NCI-H1694 treated with DMSO at 0.1 percent for 48 hours (cell line): Measurements from ENCODE around the gene AHR.
"Not testable (repeated sequence)": the region's sequence is repeated elsewhere in the genome, so short reads cannot be mapped to it uniquely, and the experiment has no call there.

Source experiments
- DNase-seq: peaks from one replicate; lab custom pipeline; 2025; lab: John Stamatoyannopoulos, UW

AHR gene

DNA sequence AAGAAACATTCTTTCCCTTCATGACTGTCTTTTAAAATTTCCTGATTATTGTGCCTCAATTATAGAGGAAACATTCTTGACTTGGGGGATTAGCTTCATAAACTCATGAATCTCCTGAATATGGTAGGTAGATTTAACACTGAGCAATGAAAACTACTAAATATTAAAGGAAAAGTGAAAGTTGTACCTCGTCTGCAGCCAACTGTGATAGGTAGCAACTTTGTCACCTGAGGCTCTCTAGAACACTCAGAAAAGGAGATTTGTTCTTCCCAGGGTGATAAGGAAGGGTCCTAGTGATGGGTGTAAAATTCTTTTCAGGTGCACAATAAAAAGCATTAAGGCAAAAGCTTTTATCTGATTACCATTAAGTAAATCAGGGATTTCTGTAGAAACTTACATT is 78.1 kb downstream of the AHR start:
- DNase-seq, result no peak

DNA sequence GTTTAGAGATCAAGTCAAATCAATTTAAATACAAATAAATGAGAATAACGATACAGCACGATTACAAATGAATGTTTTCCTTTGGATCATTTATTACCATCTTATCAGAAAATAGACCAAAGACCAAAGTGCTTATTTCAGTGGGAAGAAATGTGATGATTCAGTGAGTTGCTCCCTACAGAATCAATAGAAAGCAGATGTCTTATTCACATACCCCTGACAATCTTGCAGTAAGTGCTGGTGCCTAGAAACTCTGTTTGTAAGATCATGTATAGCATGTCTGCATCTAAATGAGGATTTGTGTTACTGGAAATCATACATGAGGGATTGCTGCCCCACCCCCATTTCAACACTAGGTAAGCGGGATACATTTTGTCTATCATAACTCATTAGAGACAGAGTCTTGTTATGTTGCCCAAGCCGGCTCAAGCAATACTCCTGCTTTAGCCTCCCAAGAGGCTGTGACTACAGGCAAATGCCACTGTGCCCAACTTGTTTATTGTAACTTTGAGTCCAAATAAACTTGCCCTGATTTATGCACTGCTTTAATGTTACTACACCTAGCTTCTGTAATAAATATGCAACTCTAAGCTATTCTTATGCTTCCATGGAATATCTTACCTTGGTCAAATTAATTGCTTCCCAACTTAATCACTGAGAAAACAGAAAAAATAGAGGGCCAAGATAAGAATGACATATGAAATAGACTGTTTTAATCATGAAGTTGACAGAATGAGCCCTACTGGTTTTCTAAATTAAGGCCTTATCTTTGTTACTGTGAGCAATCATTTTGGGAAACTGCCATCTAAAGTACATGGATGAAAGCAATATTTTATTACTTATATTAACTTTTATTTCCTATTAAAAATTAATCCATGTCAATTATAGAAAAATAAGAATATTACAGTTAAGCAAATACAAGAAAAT is 82.5 kb downstream of the AHR start:
- DNase-seq, result no peak

DNA sequence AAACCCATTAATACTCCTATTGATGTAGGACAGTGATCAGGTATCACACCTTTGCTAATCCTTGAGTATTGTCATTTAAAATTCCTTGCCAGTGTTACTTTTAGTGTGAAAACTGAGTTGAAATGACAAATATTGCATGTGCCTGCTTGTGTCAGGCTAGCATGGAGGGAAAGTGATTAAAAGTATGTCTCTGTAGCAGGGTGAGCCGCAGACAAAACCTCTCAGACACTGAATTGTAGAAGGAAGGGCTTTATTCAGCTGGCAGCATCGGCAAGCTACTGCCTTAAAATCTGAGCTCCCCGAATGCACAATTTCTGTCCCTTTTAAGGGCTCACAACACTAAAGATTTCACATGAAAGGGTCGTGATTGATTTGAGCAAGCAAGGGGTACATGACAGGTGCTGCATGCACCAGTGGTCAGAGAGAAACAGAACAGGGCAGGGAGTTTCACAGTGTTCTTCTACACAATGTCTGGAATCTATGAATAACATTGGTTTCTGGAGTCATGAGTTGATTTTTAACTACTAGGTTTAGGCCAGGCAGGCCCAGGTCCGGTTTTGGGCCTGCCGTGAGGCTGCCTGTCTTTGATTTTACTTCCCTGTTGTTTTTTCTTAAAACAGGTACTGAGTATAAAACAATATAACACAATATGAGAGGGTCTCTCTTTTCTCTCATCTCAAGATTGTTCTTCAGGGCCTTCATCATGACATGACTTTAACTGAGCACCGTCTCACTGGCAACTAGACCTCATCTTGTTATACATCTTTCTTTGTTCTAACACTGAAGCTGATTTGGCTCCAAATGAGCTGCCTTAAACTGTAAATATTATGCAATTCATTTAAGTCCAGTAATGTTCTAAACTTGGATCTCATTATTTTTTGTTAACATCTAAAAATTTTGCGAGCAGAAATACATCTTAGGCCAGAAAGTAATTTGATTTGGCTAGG is 84.2 kb downstream of the AHR start:
- not testable (repeated sequence) for DNase-seq

DNA sequence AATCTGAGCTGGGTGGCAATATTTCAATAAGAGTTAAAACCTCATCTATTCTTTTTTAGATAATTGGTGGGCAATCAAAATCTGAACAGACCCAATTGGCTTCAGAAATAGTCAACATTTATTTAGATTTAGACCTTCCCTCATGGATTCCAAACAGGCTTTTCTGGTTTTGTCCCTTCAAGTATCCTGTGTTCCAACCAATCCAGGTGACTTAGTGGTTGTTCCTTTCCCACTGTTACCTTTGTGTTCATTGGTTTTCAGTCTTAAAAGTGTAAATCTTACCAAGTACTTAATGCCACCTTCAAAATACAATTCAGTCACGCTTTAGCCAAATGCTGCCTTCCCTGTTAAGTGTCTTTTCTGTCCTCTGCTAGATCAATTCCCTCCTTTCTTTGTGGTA is 85.9 kb downstream of the AHR start:
- no peak for DNase-seq

DNA sequence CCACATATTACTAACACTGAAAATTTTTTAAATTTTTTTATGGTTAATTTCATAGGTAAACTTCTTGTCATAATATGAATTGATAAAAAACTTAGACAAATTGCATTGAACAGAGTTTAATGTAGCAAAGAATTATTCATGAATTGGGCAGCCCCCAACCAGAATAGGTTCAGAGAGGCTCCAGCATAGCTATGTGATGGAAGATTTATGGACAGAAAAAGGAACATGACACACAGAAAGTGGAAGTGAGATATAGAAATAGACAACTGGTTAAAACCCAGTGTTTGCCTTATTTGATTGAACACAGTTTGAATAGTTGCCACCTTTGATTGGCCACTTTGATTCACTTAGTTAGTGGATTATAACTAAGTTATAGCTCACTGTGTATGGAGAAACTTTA is 87.2 kb downstream of the AHR start:
- DNase-seq, result no peak

DNA sequence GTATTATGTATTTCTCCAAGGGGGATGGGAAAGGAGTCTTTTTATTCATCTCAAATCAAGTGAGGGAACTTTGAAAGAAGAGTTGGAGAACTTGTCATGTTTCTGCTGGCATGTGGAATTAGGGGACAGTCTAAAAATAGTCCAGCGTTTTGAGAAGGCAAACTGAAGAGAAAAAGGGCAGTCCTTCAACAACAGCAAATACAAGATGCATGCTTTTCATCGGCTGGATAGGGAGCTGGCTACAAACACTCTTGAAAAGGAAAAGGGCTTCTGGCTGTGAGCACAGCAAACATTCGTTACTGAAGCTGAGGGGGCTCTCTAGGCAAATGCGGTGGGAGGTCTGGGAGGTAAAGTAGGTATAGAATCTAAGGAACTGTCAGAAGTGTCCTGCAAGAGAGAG is 91.9 kb downstream of the AHR start:
- DNase-seq, result no peak

DNA sequence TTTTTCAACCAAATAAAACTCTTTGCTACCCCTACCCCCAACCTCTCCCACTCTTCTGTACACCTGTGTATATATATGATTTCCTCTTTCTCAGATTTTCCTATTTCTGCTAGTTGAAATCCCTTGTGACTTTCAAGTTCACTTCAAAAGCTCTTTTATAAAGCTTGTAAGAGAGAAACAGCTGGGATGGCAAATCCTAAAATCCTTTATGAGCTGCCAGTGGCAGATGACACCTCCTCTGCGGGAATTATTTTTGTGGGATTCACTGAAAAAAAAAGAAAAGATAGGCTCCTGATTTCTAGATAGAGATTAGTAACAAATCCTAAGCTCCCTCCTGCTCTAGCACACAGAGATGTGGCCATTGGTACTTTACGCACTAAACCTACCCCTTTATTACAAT is 92.9 kb downstream of the AHR start:
- DNase-seq, result no peak

DNA sequence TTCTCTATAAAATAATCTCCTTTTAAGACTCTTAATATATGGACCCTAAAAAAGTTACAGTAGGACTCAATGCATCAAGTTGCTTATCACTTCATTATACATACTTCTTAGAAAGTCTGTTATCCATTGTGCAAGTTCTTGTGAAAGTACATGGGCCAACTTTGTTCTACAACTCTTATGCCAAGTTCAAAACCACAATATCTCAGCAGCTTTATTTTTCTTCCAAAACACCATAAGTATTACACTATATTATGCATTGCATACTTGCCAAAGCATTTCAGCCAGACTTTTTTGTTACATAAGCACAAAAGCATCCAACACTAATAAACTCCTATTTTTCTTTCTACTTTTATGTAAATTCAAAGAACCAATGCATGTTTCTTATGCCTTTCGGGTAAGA is 94.4 kb downstream of the AHR start:
- DNase-seq, result no peak

DNA sequence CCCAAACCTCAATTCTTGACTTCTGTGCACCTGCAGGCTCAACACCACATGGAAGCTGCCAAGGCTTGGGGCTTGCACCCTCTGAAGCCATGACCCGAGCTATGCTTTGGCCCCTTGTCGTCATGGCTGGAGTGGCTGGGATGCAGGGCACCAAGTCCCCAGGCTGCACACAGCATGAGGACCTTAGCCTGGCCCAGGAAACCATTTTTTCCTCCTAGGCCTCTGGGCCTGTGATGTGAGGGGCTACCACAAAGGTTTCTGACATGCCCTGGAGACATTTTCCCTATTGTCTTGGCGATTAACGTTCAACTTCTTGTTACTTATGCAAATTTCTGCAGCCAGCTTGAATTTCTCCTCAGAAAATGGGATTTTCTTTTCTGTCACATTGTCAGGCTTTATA is 96.1 kb downstream of the AHR start:
- not testable (repeated sequence) for DNase-seq
